Sciatic nerve (tissue), 2 donors: Measurements from ENCODE around the gene PROC. TPM values are rescaled to one million over a fixed set of nuclear protein-coding genes. Genes with fewer than 3 reads are reported as not detected.

ENCODE experiments used
- ATAC-seq: fragments of 200-7000 bp; cut with Tn5 transposase; one replicate; pipeline ENCODE4 v1.9.1; 2020; ENCODE audit warnings: mild to moderate bottlenecking, moderate library complexity
- DNase-seq: peaks from one replicate; pipeline ENCODE4 v3.0.0-alpha.2; 2020; ENCODE audit warnings: low spot score
- intact Hi-C: fragments of 100-400 bp; cut with DNase I; formaldehyde crosslinking; loops from one replicate; pipeline ENCODE4 v1.14.2; 2022
- microRNA-seq: library from miRNA; unstranded; fragments of <30 nt; microRNA quantifications from one replicate; pipeline ENCODE4 v1.2.0, GENCODE V29; 2020
- total RNA-seq: library from RNA; stranded (reverse); fragmentation: NEBNext Ultra II Directional; extraction: Animal tissue kit (Norgen Biotek cat#: 25700); gene quantifications from one replicate; pipeline ENCODE4 v1.2.1, GENCODE V29; 2021
- donor health status: DM: no; HTN: no; CAD: no.
- donor health status: DM: no; HTN: no; CAD: no.

The PROC gene
- total RNA-seq, 1 donor from 2014 or later, result not detected

DNA sequence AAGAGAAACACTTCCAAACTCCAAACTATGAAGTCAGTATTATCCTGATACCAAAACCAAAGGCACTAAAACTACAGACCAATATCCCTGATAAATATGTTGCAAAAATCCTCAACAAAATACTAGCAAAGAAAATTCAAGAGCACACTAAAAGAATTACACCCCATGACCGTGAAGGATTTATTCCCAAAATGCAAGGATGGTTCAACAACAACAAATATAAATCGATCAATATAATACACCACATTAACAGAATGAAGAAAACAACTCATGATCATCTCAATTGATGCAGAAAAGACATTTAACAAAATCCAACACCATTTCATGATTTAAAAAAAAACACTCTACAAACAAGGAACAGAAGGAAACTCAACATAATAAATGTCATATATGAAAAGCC lies 57.6 kb downstream of the PROC start:
- DNase-seq, result no peak
- intact Hi-C loops, result no loop called here
- no peak for ATAC-seq

Small RNAs within 50 kb of the gene (microRNA-seq; reads per million reads assigned to microRNA genes)
- gene MIR4783, result not detected

Other genes with a start within 250 kb of the PROC start
- gene CYP27C1, start 198.1 kb upstream of the PROC start, total RNA-seq, result 0.31 TPM
- 42.6 TPM for gene ERCC3, start 124.3 kb upstream of the PROC start, total RNA-seq
- gene MAP3K2, start 30.5 kb upstream of the PROC start, total RNA-seq, result 62.0 TPM
- 44.4 TPM for gene IWS1, start 108.1 kb downstream of the PROC start, total RNA-seq
- gene MYO7B, start 117.3 kb downstream of the PROC start, total RNA-seq, result 0.62 TPM
- gene GPR17, start 227.7 kb downstream of the PROC start, total RNA-seq, result 4.6 TPM